Thyroid gland (tissue), 4 donors: ENCODE data around the gene XPO4. TPM values are rescaled to one million over a fixed set of nuclear protein-coding genes. Genes with fewer than 3 reads are reported as not detected.
"Not testable (repeated sequence)": the region's sequence is repeated elsewhere in the genome, so short reads cannot be mapped to it uniquely, and the experiment has no call there.

Source experiments
- DNase-seq, 2 donors: peaks; one replicate each; pipeline ENCODE4 v3.0.0-alpha.2; 2019
- H3K27ac ChIP-seq, 3 donors: fragments of 200-600 bp; sonication (generic); 1 replicate in 2 of 3; 2 replicates in 1 of 3; pipeline ENCODE4 v1.5.1; 2016 to 2019; ENCODE audit warnings: mild to moderate bottlenecking in 1 of 3, moderate library complexity in 1 of 3
- H3K27me3 ChIP-seq: fragments of 200-600 bp; sonication (generic); one replicate; pipeline ENCODE4 v1.5.1; 2019
- H3K36me3 ChIP-seq, 2 donors: fragments of 200-600 bp; sonication (generic); one replicate each; pipeline ENCODE4 v1.5.1; 2016 to 2019
- H3K4me1 ChIP-seq, 2 donors: fragments of 200-600 bp; sonication (generic); one replicate each; pipeline ENCODE4 v1.5.1; 2017 to 2019
- H3K4me3 ChIP-seq, 3 donors: fragments of 200-600 bp; sonication (generic); replicated peaks in 1 of 3; 1 replicate in 2 of 3; 2 replicates in 1 of 3; pipeline ENCODE4 v1.5.1; 2016; ENCODE audit warnings: mild to moderate bottlenecking in 1 of 3
- H3K9me3 ChIP-seq: fragments of 200-600 bp; sonication (generic); one replicate; pipeline ENCODE4 v1.5.1; 2017
- CTCF ChIP-seq, 6 experiments: fragments of 200-600 bp in 3 of 6; fragments of 450-650 bp in 3 of 6; sonication (generic) in 3 of 6; IDR thresholded peaks; one replicate each; pipeline ENCODE4 v1.5.1; 2016 to 2019; ENCODE audit warnings: antibody characterized with exemption in 6 of 6, mild to moderate bottlenecking in 2 of 6, inconsistent platforms in 1 of 6, moderate library complexity in 1 of 6
- POLR2A ChIP-seq, 2 donors: fragments of 450-650 bp; IDR thresholded peaks; one replicate each; pipeline ENCODE4 v1.6.1; 2017; ENCODE audit warnings: antibody characterized with exemption in 2 of 2, mild to moderate bottlenecking in 2 of 2, moderate library complexity in 1 of 2
- WGBS, 2 donors: methylation state at CpG; one replicate each; pipeline ENCODE4 v1.1.5; 2017; 5-methylcytosine and 5-hydroxymethylcytosine counted together
- intact Hi-C: fragments of 100-400 bp; cut with DNase I; formaldehyde crosslinking; loops from one replicate; pipeline ENCODE4 v1.15.1; 2023
- total RNA-seq, 4 donors: library from RNA; depleted of rRNA; stranded (reverse); fragments of >200 nt; gene quantifications; one replicate each; pipeline ENCODE4 v1.2.3, GENCODE V29; 2016

Gene XPO4
- total RNA-seq, 4 donors from 2014 or later = 15.7 to 30.8 (median 29.1) TPM

GRCh38 chr13:20924758-20925394, 22.3 kb upstream of the XPO4 start:
- TF ChIP-seq POLR2A (IDR thresholded peaks at IDR 0.05) = no peak
- peak; percentile 61 to 87 (median 78) for TF ChIP-seq CTCF (IDR thresholded peaks at IDR 0.05)
- DNase-seq = peak; percentile 94
- 31 to 32% methylated on average over 3 of the region's 3 CpGs for WGBS, 2 donors
- Histone ChIP-seq H3K27me3 (no peaks in the 10 kb centered on the region), H3K27ac (no peak overlapping the region), H3K36me3 (no peaks in the 10 kb centered on the region), H3K9me3 (no peaks in the 10 kb centered on the region), H3K4me3 (no peak overlapping the region), H3K4me1 (no peaks in the 10 kb centered on the region)
- intact Hi-C loops = loop anchor here (5.0 to 10.0 kb wide), 3 partner anchors 208 to 740 kb away; no protein-coding TSS in a partner anchor

- H3K27me3 ChIP-seq = no peaks in the 10 kb centered on the region
- no peak overlapping the region for H3K4me3 ChIP-seq
- WGBS, 2 donors = 65 to 80% methylated on average over 4 of the region's 4 CpGs
- H3K4me1 ChIP-seq = no peaks in the 10 kb centered on the region
- no peak for DNase-seq
- no peaks in the 10 kb centered on the region for H3K9me3 ChIP-seq
- no peaks in the 10 kb centered on the region for H3K36me3 ChIP-seq
- TF ChIP-seq CTCF (IDR thresholded peaks at IDR 0.05) (no peak), POLR2A (IDR thresholded peaks at IDR 0.05) (no peak)
- intact Hi-C loops = loop anchor here (5.0 to 10.0 kb wide), 2 partner anchors 206 to 738 kb away; no protein-coding TSS in a partner anchor
- no peak overlapping the region for H3K27ac ChIP-seq
Observed at GRCh38 chr13:20923272-20923671, 20.7 kb upstream of the XPO4 start.

- intact Hi-C loops = loop anchor here (5.0 to 10.0 kb wide), 2 partner anchors 204 to 737 kb away; no protein-coding TSS in a partner anchor
- DNase-seq = no peak
- Histone ChIP-seq H3K27me3 (no peaks in the 10 kb centered on the region), H3K36me3 (no peaks in the 10 kb centered on the region), H3K4me3 (no peak overlapping the region), H3K9me3 (no peaks in the 10 kb centered on the region), H3K4me1 (no peaks in the 10 kb centered on the region), H3K27ac (no peak overlapping the region)
- WGBS, 2 donors = 95 to 98% methylated on average over 4 of the region's 4 CpGs
- no peak for TF ChIP-seq POLR2A (IDR thresholded peaks at IDR 0.05)
- TF ChIP-seq CTCF (IDR thresholded peaks at IDR 0.05) = no peak
Observed at GRCh38 chr13:20921572-20921971, 19.0 kb upstream of the XPO4 start.

GRCh38 chr13:20915676-20916075, 13.1 kb upstream of the XPO4 start:
- H3K4me3 ChIP-seq, H3K27ac ChIP-seq, DNase-seq, H3K4me1 ChIP-seq, intact Hi-C loops, H3K36me3 ChIP-seq, H3K9me3 ChIP-seq, H3K27me3 ChIP-seq: not testable (repeated sequence)
- 90 to 97% methylated on average over 6 of the region's 6 CpGs for WGBS, 2 donors

- DNase-seq = no peak
- TF ChIP-seq POLR2A (IDR thresholded peaks at IDR 0.05) = no peak
- TF ChIP-seq CTCF (IDR thresholded peaks at IDR 0.05) = no peak
- Histone ChIP-seq H3K27me3 (no peaks in the 10 kb centered on the region), H3K4me3 (no peak overlapping the region), H3K4me1 (no peaks in the 10 kb centered on the region), H3K27ac (no peak overlapping the region), H3K9me3 (no peaks in the 10 kb centered on the region), H3K36me3 (no peaks in the 10 kb centered on the region)
- WGBS, 2 donors = 93 to 95% methylated on average over 6 of the region's 6 CpGs
- intact Hi-C loops = no loop called here
Observed at GRCh38 chr13:20911037-20911436, 8.5 kb upstream of the XPO4 start.
